Endothelial cell of hepatic sinusoid (primary cell): ENCODE measurements around the gene MTA3.

Experiments
- in situ Hi-C: cut with HindIII; loops from 2 replicates; pipeline ENCODE4 v1.10.0; 2017; ENCODE audit warnings: low sequenced_read_pairs

Gene MTA3

DNA sequence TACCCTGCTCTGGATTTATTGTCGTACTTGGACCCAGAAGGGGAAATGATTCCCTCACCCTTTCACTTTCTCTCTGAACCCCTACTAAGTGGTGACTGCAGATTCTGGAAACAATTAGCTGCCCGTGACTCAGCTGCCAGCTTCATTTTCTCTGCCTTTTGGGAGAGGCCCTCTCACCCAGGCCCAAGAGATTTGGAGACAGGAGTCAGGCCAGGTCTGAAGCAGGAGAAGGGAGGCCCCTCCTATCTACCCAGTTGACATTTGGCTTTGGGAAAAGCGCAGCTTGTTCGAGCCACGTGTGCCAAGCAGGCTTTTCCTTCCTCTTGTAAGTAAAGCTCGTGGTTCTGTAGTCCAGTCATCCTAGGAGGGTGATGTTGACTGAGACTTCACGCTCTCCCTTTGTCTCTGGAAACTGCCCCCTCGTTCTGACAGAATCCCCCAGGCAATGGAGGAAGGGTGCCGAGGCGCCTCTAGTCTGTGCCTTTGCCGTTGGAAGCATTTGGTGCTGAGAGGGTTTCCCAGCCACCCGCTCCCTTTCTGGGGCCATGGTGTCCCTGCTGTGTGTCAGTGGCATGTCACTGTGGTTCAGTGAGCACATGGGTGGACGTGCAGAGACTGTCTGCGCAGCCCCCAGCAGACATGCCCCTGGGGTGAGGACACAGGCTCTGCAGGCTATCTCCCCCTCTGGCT, 186.9 kb downstream of the MTA3 start:
- in situ Hi-C loops: loop anchor here (5.0 kb wide), 1 partner anchor 47 kb away; no protein-coding TSS in a partner anchor

GRCh38 chr2:42756150-42756775, 187.8 kb downstream of the MTA3 start:
- in situ Hi-C loops: loop anchor here (5.0 kb wide), 1 partner anchor 46 kb away; no protein-coding TSS in a partner anchor

GRCh38 chr2:42756966-42757513, 188.6 kb downstream of the MTA3 start:
- in situ Hi-C loops: loop anchor here (5.0 kb wide), 1 partner anchor 45 kb away; no protein-coding TSS in a partner anchor

DNA sequence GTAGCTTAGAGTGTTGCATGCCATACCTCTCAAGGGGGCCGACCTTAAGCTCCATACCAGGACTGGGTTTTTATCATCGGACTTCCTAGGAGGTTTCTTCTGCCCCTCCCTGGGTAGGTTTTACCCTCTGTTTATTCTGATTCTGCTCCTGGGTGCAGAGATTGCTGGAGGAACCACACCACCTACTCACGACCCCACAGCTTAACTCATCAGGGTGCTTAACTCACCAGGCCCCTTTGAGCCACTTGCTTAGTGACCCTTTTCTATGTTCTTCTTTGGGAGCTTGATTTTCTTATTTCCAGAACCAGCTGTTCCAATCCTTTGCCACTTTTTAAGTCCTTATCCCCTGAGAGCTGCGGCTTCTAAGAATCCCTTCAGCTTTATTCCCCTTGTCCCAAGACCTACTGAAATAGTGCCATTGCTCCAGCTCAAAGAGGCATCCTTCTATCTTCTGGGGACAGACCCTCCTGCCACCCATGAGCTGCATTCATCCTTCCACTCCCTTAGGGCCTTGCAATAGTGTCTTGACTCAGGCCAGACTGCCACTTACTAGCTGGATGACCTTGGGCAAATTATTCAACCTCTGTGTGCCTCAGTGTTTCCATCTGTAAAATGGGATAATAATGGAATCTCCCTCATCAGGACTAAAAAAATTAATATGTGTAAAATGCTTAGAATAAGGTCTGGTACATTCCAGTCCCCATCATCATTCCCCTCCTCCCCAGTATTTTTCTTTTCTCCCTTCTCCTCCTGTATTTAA, 189.7 kb downstream of the MTA3 start:
- in situ Hi-C loops: loop anchor here (5.0 kb wide), 1 partner anchor 44 kb away; no protein-coding TSS in a partner anchor

DNA sequence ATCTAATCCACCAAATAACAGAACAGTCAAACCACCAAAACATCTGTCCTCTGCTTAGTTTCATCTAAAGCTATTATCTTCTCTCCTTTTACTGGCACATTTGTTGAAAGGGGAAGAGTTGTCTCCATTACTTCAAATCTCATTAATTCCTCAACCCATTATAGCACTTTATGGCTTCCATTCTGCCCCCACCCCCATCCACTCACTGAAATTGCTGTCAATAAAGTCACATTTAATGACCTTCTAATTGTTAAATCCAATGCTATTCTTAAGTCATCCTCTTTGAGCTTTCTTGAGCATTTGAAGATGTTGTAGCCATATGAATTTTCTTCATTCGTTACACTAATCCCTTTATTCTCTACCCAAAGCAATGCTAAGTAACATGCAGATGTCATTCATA, 190.3 kb downstream of the MTA3 start:
- in situ Hi-C loops: loop anchor here (5.0 kb wide), 1 partner anchor 44 kb away; no protein-coding TSS in a partner anchor

DNA sequence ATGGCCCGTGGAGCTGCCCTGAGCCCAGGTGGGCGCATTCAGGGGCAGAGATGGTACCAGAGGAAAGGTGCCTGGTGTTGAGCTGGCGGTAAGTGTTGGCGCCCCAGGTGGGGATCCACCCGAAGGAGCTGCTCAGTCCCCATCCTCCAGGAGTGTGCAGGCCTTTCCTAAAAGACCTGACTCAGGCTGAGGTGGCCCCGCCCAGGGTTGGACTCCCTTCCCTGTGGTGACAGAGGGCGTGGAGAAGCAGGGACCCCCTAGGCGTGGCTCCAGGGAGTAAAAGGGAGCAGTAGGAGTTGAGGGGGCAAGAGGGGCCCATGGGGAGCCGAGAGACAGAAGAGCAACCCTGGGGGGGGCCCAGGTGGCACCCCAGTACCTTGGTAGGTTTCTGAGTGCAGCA, 193.1 kb downstream of the MTA3 start:
- in situ Hi-C loops: no loop called here

- in situ Hi-C loops: no loop called here
Observed at GRCh38 chr2:42762155-42762554, 193.7 kb downstream of the MTA3 start.

DNA sequence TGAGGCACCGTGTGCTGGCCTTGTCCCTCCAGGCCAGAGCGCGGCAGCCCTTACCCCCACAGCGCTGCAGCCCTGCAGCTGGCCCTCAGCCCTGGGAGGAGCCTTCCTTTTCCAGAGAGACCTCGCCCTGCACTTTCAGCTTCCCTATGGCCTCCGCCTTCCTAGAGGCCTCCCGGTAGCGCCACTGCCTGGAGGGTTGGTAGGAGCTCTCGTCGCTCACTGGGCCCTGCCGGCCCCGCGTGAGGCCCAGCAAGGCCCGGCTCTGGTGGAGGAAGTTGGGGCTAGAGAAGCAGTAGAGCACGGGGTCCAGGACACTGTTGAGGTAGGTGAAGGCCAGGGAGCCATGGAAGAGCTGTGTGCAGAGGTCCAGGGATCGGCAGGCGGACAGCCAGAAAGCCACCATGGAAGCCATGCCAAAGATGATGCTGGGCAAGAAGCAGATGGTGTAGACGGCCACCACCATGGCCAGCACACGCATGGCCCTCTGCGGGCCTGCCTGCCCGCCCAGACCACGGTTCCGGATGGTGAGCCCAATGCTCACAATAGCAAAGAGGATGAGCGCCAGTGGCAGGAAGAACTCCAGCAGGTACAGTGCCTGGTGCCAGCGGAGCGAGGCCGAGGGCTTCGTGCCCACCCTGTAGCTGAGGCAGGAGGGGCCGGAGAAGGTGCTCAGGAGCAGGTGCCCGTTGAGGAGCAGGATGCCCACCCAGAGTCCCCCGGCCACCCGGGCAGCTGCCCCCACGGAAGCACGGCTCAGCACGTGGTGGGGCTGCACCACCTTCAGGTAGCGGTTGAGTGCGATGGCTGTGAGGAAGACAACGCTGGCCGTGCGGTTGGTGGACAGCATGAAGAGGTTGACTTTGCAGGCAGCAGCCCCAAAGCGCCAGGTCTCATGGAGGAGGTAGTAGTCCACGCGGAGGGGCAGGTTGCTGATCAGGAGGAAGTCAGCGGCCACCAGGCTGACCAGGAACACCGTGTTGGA, 194.7 kb downstream of the MTA3 start:
- in situ Hi-C loops: no loop called here

- in situ Hi-C loops: no loop called here
Observed at GRCh38 chr2:42764096-42764495, 195.7 kb downstream of the MTA3 start, which contains the start of gene OXER1. Gene OXER1 (minus strand): TSS chr2:42764135. CDS start chr2:42764062, 73 bp downstream.

DNA sequence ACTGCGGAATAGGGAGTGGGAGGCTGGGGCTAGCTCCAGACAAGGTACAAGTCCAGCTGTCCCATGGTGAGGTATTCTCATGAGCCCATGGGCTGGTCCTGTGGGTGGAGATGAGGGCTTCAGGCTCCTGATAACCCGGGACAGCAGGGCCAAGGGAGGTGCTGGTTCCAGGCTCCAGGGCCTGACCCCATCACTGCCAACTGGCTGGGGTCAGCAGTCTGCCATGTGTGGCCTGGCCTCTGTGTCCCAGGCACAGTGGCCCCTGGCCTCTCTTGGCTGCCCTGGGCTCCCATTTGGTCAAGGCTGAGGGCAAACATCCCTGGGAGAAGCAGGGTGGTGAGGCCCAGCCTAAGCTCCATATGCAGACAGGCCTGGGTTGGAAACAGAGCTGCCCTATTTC, 196.5 kb downstream of the MTA3 start:
- in situ Hi-C loops: no loop called here

- in situ Hi-C loops: no loop called here
Observed at GRCh38 chr2:42765686-42766085, 197.3 kb downstream of the MTA3 start.

DNA sequence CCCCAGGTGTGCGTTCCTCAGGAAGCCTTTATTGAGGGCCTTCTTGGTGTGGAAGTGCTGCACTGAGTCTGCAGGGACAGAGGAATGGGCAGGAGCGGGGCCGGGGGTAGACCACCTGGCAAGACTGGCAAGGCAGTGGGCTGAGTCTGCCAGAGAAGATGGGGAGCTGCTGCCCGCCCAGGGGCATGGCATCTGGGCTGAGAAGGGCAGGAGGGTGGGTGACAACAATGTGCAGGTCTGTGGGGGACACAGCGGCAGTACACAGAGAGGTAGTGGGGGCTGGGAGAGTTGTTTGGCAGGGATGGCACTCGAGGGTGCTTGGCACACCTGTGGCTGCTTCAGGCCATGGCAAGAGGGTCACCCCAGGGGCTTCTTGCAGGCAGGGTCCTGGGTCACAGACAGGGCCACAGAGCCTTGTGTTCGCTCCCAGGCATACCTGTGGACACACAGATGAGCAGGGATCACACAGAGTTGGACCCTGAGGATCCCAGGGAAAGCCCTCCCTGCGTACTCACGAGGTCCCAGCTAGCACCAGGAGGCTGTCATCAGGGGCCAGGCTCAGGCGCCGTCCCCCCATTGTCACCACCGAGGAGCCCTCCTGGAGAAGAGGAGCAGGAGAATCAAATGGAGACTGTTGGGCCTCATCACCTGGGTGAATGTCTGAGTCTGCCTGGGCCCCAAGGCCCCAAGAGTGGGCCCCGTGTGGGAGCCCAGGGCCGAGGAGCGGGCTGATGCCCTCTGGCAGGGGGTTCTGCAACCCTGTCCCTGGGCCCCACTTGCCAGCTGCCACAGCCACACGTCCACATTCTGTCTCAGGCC, 198.9 kb downstream of the MTA3 start:
- in situ Hi-C loops: no loop called here

DNA sequence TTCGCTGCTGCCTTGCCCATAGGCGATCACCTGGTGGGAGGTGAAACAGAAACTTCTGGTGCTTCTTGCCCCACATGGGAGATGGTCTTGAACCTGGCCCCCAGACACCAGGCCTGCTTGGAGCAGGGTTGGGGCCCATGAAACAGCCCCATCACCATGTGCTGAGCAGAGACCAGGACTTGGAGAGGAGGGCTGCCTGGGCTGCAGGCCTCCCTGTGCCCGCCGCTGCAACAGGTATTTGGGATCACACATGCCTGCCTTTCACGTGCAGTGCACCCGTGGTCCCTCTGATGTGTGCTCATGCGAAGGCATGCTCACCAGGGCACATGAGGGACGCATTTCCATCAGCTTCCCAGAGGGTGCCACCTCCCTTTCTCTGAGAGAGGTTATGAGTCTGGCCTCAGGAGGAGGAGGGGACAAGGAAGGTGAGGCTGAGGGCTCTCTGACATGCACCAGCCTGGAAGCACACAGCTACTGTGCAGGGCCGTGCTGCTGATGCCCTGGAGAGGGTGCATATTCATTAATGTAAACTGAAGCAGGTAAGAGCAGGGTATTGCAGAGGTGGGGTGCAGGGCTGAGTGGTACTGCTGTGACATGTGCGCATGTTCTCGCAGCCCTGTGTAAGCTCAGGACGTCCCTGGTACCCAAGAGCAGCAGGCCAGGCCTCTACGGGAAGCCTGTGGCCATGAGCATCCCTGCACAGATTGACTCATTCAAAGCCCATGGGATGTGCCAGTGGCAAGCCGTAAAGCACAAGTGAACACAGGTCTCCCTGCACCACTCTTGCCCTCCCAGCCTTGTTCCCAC, 199.7 kb downstream of the MTA3 start:
- in situ Hi-C loops: no loop called here

DNA sequence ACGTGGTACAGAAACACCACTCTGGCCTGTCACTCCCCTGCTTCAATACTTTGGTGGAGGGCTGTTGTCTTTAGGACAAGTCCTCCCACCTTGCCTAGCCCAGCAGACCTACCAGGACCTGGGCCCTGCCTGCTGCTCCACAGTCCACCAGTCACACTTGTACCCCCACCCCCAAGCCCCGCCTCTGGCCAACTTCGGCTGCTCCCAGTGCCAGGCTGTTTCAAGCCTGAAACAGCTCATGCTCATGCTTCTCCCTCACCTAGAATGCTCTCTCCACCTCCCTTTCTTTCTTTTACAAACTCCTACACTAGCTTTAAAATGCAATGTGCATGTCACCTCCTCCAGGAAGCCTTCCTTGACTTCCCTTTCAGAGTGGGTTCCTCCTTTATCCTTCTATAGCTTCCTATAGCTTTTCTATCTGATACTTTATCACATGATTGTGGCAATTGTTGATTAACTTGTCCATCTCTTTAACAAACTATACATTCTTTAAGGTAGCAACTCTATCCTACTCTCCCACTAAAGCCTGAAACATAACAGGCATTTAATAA, 200.3 kb downstream of the MTA3 start:
- in situ Hi-C loops: no loop called here

DNA sequence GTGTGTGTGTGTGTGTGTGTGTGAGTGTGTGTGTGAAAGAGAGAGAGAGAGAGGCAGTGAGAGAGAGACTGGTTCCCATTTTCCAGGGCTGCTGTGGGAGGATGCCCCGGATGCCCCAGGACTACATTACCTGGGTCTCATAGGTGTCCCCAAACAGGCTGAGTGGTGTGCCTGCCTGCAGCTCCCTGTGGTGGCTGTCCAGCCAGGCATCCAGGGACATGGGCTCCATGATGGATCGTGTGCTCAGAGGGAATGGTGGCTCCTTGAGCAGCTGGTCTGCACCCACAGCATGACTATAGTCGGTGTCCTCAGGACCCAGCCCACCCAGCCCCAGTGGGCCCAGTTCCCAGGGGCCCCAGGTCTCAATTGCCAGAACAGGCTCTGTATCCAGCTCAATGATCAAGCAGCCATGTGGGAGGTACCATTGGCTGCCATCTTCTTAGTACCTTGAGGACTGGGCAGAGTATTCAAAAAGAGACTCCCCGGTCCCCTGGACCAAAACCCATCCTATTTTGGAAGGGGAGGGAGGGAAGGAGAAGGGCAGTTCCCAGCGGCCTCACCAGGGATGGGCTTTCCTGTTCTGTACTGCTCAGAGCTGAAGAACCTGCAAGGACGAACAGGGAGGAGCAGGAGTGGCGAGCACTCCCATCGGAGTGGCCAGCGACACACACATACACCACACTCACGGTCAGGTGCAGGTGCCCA, 201.3 kb downstream of the MTA3 start:
- in situ Hi-C loops: no loop called here

DNA sequence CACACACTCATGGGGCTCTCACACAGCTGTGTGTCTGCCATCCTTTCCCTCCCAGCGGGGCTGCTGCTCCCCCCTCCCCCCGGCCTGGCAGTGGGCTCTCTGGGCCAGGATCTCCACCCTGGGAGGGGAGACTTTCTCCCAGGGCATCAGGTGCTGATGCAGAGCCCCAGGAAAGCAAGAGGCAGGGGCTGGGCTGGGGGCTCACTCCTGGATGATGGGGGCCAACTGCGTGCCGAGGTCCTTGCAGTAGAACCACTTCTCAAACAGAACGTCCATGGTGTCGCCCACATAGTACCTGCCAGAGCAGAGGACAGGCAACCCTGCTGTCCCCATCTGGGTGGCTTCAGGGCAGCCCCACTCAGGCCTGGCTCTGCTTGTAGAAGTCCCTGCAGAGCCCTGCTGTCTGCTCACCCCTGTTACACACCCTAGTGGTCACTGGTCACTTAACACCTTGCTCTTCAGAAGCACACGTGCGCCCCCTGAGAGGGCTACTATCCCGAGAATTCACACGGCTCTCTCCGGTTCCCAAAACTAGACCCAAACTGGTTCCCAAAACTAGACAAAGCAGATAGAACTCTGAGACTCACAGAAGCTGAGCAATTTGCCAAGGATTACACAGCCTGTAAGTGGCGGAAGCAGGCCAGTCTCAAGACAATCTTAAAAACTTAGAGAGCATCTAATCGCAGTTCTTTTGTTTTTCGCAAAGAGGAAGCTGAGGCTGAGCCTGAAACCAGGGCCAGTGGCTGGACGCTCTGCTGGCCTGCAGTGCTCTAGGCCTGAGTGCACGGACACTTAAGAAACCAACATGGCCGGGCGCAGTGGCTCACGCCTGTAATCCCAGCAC, 202.1 kb downstream of the MTA3 start:
- in situ Hi-C loops: no loop called here
